HG03175 (cell line): Measurements from ENCODE around the gene G6PC2.
"Not testable (repeated sequence)": the region's sequence is repeated elsewhere in the genome, so short reads cannot be mapped to it uniquely, and the experiment has no call there.

Experiments
- ATAC-seq: cut with Tn5 transposase; IDR thresholded peaks from one replicate; pipeline ENCODE4 v1.9.1; 2021; ENCODE audit warnings: mild to moderate bottlenecking, moderate library complexity; ENCODE audit not compliant: unreplicated experiment

Gene G6PC2

GRCh38 chr2:168904358-168904757, 3.3 kb downstream of the G6PC2 start:
- ATAC-seq, result no peak

GRCh38 chr2:168907940-168908662, 7.0 kb downstream of the G6PC2 start:
- no peak for ATAC-seq

- no peak for ATAC-seq
Observed at GRCh38 chr2:168910330-168910729, 9.2 kb downstream of the G6PC2 start.

GRCh38 chr2:168912466-168912865, 11.4 kb downstream of the G6PC2 start:
- ATAC-seq, result no peak

GRCh38 chr2:168912901-168913369, 11.8 kb downstream of the G6PC2 start:
- no peak for ATAC-seq

- ATAC-seq, result no peak
Observed at GRCh38 chr2:168913495-168913894, 12.4 kb downstream of the G6PC2 start.

- ATAC-seq, result no peak
Observed at GRCh38 chr2:168915441-168916330, 14.6 kb downstream of the G6PC2 start.

- ATAC-seq, result no peak
Observed at GRCh38 chr2:168916331-168916675, 15.2 kb downstream of the G6PC2 start.

GRCh38 chr2:168920504-168921157, 19.5 kb downstream of the G6PC2 start:
- peak; percentile 47 for ATAC-seq

GRCh38 chr2:168926621-168927386, 25.7 kb downstream of the G6PC2 start:
- ATAC-seq, result no peak

GRCh38 chr2:168928113-168928831, 27.2 kb downstream of the G6PC2 start:
- ATAC-seq, result no peak

- ATAC-seq, result no peak
Observed at GRCh38 chr2:168929031-168929430, 27.9 kb downstream of the G6PC2 start.

GRCh38 chr2:168930242-168930641, 29.2 kb downstream of the G6PC2 start:
- ATAC-seq, result no peak

GRCh38 chr2:168932174-168932573, 31.1 kb downstream of the G6PC2 start:
- ATAC-seq, result not testable (repeated sequence)

GRCh38 chr2:168934826-168935225, 33.7 kb downstream of the G6PC2 start:
- no peak for ATAC-seq

GRCh38 chr2:168935810-168936581, 34.9 kb downstream of the G6PC2 start:
- ATAC-seq, result no peak

- no peak for ATAC-seq
Observed at GRCh38 chr2:168939061-168939460, 38.0 kb downstream of the G6PC2 start.

- peak; percentile 59 for ATAC-seq
Observed at GRCh38 chr2:168939918-168940317, 38.8 kb downstream of the G6PC2 start.

GRCh38 chr2:168941297-168941696, 40.2 kb downstream of the G6PC2 start:
- no peak for ATAC-seq
